D721Med (cell line): Measurements from ENCODE around the gene CHKA.

Experiments
- DNase-seq: peaks from one replicate; pipeline ENCODE4 v3.0.0; 2011; ENCODE audit warnings: low spot score; ENCODE audit not compliant: insufficient read length
- FAIRE-seq: peaks from 2 replicates; lab custom pipeline; 2011; peaks lifted over from hg19 to GRCh38; lab: Jason Lieb, UNC
- TF ChIP-seq, protein P1 (sequence below): IDR thresholded peaks from 2 replicates; pipeline ENCODE4 v1.5.1; 2012; ENCODE audit warnings: mild to moderate bottlenecking, control low read depth; ENCODE audit not compliant: insufficient read depth; ENCODE audit errors: missing control alignments

The CHKA gene

DNA sequence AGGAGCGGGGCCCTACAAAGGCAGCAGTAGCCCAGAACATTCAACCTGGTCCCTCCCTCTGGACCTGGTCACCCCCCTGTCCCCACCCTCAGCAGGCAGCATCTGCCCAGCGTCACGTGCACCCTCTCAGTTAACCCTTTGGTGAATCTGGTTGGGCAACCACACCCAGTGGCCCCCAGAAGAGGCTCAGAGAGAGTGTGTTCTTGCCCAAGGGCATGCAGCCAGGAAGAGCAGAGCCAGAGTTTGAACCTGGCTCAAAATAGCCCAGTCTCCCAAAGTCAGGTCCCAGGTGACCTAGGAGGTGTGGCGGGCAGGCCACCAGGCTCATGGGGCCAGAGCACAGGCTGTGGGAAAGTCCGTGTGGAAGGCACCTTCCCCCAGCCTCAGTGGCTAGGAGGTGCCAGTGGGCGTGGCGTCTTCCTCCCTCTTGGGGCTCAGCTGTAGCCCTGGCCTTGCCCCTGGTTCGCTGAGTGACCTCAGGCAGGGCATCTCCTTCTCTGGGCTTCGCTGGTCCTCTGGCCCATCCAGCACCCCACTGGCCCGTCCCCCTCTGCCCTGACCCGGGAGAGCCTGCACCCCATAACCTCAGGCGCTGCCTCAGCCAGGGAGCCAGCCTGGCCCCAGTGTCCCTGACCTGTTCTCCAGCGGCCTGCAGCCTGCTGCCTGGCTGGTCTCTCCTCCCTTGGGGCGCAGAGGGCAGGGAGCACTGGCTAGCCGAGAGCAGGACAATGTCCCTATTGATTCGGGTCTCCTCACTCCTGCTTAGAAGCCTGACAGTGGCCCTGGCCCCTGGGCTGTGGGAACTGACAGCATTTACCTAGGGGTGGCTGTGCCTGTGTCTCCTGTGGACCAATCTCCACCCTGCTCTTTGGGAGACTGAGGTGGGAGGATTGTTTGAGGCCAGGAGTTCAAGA lies 104.0 kb downstream of the CHKA start:
- no peak for DNase-seq
- no peak for FAIRE-seq
- TF ChIP-seq, protein P1, sequence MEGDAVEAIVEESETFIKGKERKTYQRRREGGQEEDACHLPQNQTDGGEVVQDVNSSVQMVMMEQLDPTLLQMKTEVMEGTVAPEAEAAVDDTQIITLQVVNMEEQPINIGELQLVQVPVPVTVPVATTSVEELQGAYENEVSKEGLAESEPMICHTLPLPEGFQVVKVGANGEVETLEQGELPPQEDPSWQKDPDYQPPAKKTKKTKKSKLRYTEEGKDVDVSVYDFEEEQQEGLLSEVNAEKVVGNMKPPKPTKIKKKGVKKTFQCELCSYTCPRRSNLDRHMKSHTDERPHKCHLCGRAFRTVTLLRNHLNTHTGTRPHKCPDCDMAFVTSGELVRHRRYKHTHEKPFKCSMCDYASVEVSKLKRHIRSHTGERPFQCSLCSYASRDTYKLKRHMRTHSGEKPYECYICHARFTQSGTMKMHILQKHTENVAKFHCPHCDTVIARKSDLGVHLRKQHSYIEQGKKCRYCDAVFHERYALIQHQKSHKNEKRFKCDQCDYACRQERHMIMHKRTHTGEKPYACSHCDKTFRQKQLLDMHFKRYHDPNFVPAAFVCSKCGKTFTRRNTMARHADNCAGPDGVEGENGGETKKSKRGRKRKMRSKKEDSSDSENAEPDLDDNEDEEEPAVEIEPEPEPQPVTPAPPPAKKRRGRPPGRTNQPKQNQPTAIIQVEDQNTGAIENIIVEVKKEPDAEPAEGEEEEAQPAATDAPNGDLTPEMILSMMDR, result no peak

DNA sequence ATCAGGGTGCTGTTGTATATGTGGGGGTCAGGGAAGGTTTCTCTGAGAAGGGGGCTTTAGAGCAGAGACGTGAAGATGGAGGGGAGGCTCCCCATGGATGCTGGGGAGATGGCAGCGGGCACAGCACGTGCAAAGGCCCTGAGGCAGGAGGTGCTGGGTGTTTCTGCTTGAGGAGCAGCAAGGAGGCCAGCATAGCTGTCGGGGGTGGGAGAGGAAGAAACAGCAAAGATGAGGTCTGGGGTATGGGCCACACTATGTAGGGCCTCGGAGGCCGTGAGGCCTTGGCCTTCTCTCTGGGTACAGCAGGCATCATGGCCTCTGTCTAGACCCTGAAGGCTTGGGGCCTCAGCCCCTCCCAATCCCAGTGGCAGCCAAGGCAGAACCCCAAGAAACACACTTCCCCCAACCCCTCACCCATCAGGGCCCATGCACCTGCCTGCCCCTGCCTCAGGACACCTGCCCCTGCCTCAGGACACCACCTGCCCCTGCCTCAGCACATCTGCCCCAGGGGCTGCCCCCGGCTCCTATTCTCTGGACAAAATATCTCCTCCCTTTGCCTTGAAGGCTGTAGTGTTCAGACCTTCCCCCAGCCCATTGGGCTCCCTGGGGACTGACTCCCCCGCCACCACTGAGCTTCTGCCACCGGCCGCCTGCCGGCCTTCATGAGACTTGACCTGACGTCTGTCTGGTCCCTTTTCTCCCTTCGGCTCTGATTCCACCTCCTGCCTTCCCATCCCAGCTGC lies 104.9 kb downstream of the CHKA start:
- DNase-seq, result no peak
- FAIRE-seq, result no peak
- TF ChIP-seq, protein P1, result no peak

DNA sequence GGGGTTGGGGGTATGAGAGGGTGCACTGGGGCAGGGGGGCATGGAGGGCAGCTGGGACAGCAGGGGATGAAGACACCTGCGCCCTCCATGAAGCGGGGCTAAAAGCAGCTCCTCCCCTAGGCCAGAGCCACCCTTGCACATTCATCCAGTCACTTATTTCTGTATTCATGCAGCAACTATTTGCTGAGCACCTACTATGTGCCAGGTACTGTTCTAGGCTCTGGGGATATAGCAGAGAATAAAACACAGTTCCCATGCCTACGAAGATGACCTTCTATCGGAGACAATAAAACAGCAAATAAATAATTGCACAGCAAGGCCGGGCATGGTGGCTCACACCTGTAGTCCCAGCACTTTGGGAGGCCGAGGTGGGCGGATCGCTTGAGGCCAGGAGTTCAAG lies 105.7 kb downstream of the CHKA start:
- TF ChIP-seq, protein P1, result no peak
- DNase-seq (no peak), FAIRE-seq (no peak)

DNA sequence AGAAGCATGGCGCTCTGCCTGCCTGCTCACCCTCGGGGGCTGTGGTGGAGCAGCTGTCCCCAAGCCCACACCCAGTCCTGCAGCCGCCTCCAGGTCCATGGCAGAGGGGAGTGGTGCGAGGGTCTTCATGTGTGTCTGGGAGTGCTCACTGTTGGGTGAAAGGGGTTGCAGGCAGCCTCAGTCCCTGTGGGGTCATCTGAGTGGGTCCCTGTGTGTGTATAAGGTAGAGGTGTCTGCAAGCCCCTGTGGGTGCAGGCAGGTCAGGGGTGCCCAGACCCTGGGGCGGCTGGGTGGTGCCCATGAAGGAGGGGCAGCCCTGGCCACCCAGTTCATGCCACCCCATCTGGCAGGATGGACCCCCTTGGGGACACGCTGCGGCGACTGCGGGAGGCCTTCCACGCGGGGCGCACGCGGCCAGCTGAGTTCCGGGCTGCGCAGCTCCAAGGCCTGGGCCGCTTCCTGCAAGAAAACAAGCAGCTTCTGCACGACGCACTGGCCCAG lies 106.2 kb downstream of the CHKA start:
- FAIRE-seq (no peak), DNase-seq (no peak)
- TF ChIP-seq, protein P1, result no peak

DNA sequence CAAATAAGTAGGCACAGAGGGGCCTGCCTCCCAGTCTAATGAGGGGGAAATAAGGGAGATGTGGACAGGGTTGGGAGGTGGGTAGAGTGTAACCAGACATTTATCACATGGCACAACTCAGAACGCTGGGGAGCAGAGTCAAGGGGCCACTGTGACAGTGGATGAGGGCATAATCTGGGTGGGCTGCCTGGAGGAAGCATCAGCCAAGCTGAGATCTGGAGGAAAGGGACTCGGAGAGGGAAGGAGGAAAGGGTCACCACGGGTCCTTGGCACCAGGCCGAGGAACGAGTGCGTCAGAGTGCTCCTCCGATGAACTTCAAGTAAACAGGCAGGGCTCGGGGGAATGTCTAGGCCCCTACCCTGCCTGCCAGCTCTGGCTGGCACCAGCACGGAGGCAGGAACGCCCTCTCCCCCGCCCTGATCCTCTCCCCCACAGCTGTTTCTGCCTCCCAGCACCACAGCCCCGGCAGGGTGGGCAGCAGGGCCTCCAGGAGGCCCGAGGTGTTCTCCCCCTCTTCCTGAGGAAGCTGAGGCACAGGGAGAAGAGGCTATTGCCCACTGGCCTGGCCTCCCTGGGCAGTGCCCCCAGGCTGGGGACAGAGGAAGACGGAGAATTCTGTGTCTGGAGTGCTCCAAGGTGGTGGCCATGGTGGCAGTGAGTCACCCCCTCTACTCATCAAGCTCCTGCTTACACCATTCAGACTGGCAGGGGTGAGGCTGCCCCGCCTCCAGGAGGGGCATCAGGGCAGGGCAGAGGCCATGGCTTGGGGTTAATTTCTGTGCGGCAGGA lies 106.8 kb downstream of the CHKA start:
- TF ChIP-seq, protein P1, result no peak
- DNase-seq, result no peak
- no peak for FAIRE-seq

DNA sequence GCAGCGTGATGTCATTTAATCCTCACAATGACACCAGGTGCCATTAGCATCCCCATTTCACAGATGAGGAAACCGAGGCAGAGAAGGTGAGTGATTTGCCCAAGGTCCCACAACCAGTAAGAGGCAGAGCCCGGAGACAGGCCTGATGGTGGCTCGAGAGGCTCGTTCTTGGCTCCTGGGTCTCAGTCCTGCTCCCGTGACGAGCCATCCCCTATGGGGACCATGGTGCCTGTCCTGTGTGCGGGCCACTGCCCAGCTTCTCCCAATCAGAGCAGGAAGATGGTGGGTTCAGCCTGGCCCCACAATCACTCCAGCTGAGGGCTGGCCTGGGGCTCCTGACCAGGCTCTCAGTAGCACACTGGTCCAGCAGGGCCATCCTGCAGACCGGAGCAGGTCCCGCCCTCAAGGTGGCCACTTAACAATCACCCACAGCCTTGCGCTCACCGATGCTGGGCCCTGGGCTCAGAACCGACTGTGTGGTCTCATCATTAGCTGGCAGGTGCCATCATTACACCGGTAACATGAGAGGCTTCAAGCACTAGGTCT lies 107.5 kb downstream of the CHKA start:
- TF ChIP-seq, protein P1, result no peak
- FAIRE-seq (no peak), DNase-seq (no peak)
